SK-N-SH (cell line): Measurements from ENCODE around the gene NKD1. TPM values are rescaled to one million over a fixed set of nuclear protein-coding genes. Genes with fewer than 3 reads are reported as not detected.

Experiments
- CTCF ChIA-PET: fragments of 300-600, 350-600 bp; formaldehyde crosslinking; extraction: SDS; loops from one replicate; lab custom pipeline; 2021; lab: Yijun Ruan, JAX
- POLR2A ChIA-PET: fragments of 350-600 bp; sonication (Branson Sonifier 250); formaldehyde crosslinking; extraction: SDS; loops from one replicate; lab custom pipeline; 2020; ENCODE audit warnings: antibody characterized with exemption, inconsistent platforms; lab: Yijun Ruan, JAX
- DNase-seq: peaks from one replicate; pipeline ENCODE4 v3.0.0; 2012
- H2AFZ ChIP-seq: fragments of 200-600 bp; sonication (generic); 2 replicates; pipeline ENCODE4 v1.8.1; 2016; ENCODE audit warnings: antibody characterized with exemption, mild to moderate bottlenecking, low read depth
- H3F3A ChIP-seq: fragments of 200-600 bp; sonication (generic); replicated peaks from 2 replicates; pipeline ENCODE3; 2016; ENCODE audit warnings: antibody characterized with exemption, mild to moderate bottlenecking; ENCODE audit not compliant: insufficient read depth
- H3K27ac ChIP-seq, 2 experiments: fragments of 200-500 bp in 1 of 2; fragments of 200-600 bp in 1 of 2; sonication (Bioruptor generic) in 1 of 2; sonication (generic), shearing (Covaris generic) in 1 of 2; 2 replicates each; pipeline versions ENCODE4 v1.5.1 to v1.6.1; 2014 to 2016; ENCODE audit warnings: low read depth in 2 of 2, inconsistent platforms in 1 of 2, low read length in 1 of 2, mild to moderate bottlenecking in 1 of 2, mixed read lengths in 1 of 2
- H3K27me3 ChIP-seq: fragments of 200-600 bp; sonication (generic), shearing (Covaris generic); 2 replicates; pipeline ENCODE4 v1.6.1; 2016; ENCODE audit warnings: mixed run types; ENCODE audit not compliant: insufficient read depth
- H3K36me3 ChIP-seq, 2 experiments: fragments of 200-500 bp in 1 of 2; fragments of 200-600 bp in 1 of 2; sonication (Bioruptor generic) in 1 of 2; sonication (generic) in 1 of 2; replicated peaks in 1 of 2; 2 replicates each; pipeline versions ENCODE3 to v1.5.1; 2014 to 2016; ENCODE audit warnings: low read length in 1 of 2, mild to moderate bottlenecking in 1 of 2; ENCODE audit not compliant: insufficient read depth in 2 of 2, control insufficient read depth in 1 of 2
- H3K4me1 ChIP-seq, 2 experiments: fragments of 200-500 bp in 1 of 2; fragments of 200-600 bp in 1 of 2; sonication (Bioruptor generic) in 1 of 2; sonication (generic), shearing (Covaris generic) in 1 of 2; 2 replicates each; pipeline versions ENCODE4 v1.5.1 to v1.6.1; 2014 to 2016; ENCODE audit warnings: low read depth in 1 of 2, low read length in 1 of 2, mixed run types in 1 of 2; ENCODE audit not compliant: insufficient read depth in 2 of 2, control insufficient read depth in 1 of 2
- H3K4me2 ChIP-seq: fragments of 200-600 bp; sonication (generic), shearing (Covaris generic); 2 replicates; pipeline ENCODE4 v1.6.1; 2017; ENCODE audit warnings: mixed run types
- H3K4me3 ChIP-seq, 2 experiments: fragments of 200-500 bp in 1 of 2; fragments of 200-600 bp in 1 of 2; sonication (Bioruptor generic) in 1 of 2; sonication (generic), shearing (Covaris generic) in 1 of 2; 2 replicates each; pipeline versions ENCODE4 v1.5.1 to v1.8.1; 2014 to 2016; ENCODE audit warnings: low read depth in 2 of 2, inconsistent platforms in 1 of 2, low read length in 1 of 2, mild to moderate bottlenecking in 1 of 2, mixed read lengths in 1 of 2, moderate library complexity in 1 of 2
- H3K79me2 ChIP-seq: fragments of 200-600 bp; sonication (generic); 2 replicates; pipeline ENCODE4 v1.8.1; 2017; ENCODE audit warnings: mild to moderate bottlenecking; ENCODE audit not compliant: insufficient read depth
- H3K9ac ChIP-seq: fragments of 200-600 bp; sonication (generic); 2 replicates; pipeline ENCODE4 v1.6.1; 2017; ENCODE audit warnings: mixed run types
- H3K9me2 ChIP-seq: fragments of 200-600 bp; sonication (generic); 2 replicates; pipeline ENCODE4 v1.6.1; 2017; ENCODE audit warnings: mixed run types
- H3K9me3 ChIP-seq: fragments of 200-600 bp; sonication (generic); 2 replicates; pipeline ENCODE4 v1.6.1; 2017; ENCODE audit warnings: mixed run types, mild to moderate bottlenecking, moderate library complexity
- H4K20me1 ChIP-seq: fragments of 200-600 bp; sonication (generic); 2 replicates; pipeline ENCODE4 v1.6.1; 2017; ENCODE audit warnings: mild to moderate bottlenecking, mixed run types; ENCODE audit not compliant: insufficient read depth
- ELF1 ChIP-seq: IDR thresholded peaks from 2 replicates; pipeline ENCODE4 v1.4.0; 2012
- EP300 ChIP-seq, 2 experiments: IDR thresholded peaks; 2 replicates each; pipeline versions ENCODE4 v1.4.0 to v1.6.1; 2012; ENCODE audit warnings: borderline replicate concordance in 1 of 2, low read depth in 1 of 2, low read length in 1 of 2
- MXI1 ChIP-seq: IDR thresholded peaks from 2 replicates; pipeline ENCODE4 v1.6.1; 2012; ENCODE audit warnings: mild to moderate bottlenecking, low read depth, low read length, improper control_type of control experiment
- NFIC ChIP-seq: IDR thresholded peaks from 2 replicates; pipeline ENCODE4 v1.4.0; 2012; ENCODE audit warnings: borderline replicate concordance
- NRF1 ChIP-seq: IDR thresholded peaks from 2 replicates; pipeline ENCODE4 v1.6.1; 2012; ENCODE audit warnings: low read depth, mild to moderate bottlenecking, low read length
- RAD21 ChIP-seq: IDR thresholded peaks from 2 replicates; pipeline ENCODE4 v1.6.1; 2012; ENCODE audit warnings: mild to moderate bottlenecking, low read length
- RXRA ChIP-seq: IDR thresholded peaks from 2 replicates; pipeline ENCODE4 v1.4.0; 2012; ENCODE audit warnings: low read depth, mild to moderate bottlenecking, borderline replicate concordance
- SIN3A ChIP-seq: IDR thresholded peaks from 2 replicates; pipeline ENCODE4 v1.6.1; 2012; ENCODE audit warnings: low read depth, mild to moderate bottlenecking, low read length, moderate library complexity, borderline replicate concordance
- TAF1 ChIP-seq: IDR thresholded peaks from 2 replicates; pipeline ENCODE4 v1.6.1; 2012; ENCODE audit warnings: low read depth, mild to moderate bottlenecking, low read length, moderate library complexity, borderline replicate concordance
- WGBS: methylation state at CpG from one replicate; pipeline ENCODE4 v1.1.6; 2017; ENCODE audit warnings: low lambda C conversion rate; 5-methylcytosine and 5-hydroxymethylcytosine counted together
- polyA plus RNA-seq, 3 experiments: library from polyadenylated mRNA; depleted of rRNA; stranded (reverse); fragments of >200 nt; gene quantifications; 2 replicates each; pipeline ENCODE4 v1.2.3, GENCODE V29; 2012
- TF ChIP-seq, protein P1 (sequence below): IDR thresholded peaks from 2 replicates; pipeline ENCODE4 v1.6.1; 2012; ENCODE audit warnings: mild to moderate bottlenecking, low read depth, low read length, moderate library complexity
- TF ChIP-seq, protein P2 (sequence below): fragments of 150-350 bp; IDR thresholded peaks from 2 replicates; pipeline ENCODE4 v1.6.1; 2016; ENCODE audit warnings: mild to moderate bottlenecking, low read depth, low read length
- TF ChIP-seq, protein P3 (sequence below): IDR thresholded peaks from 2 replicates; pipeline ENCODE4 v1.4.0; 2012; ENCODE audit warnings: low read depth, borderline replicate concordance

Gene NKD1
- polyA plus RNA-seq, 1 of the 3 experiments (the other 2 are of a cell fraction), result 0.02 TPM

DNA sequence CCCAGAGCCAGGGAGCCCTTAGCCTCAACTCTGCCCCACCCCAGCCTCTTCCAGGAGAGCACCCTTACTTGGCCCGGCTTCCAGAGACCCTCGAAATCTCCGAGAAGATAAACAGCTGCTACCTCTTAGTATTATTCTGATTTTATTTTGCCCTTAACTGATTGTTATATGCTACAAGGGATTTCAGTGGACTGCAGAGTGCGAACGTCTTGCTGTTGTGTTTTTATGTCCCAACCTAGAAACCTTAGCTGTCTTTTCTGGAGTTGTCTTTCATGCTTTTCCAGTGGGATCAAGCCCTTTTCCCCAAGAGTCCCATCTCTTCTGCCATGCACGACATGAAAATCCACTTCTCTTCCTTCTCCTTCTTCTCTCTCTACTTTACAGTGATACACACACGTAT lies 85.9 kb downstream of the NKD1 start (continued):
- TF ChIP-seq NRF1, result no peak
- TF ChIP-seq, protein P1, sequence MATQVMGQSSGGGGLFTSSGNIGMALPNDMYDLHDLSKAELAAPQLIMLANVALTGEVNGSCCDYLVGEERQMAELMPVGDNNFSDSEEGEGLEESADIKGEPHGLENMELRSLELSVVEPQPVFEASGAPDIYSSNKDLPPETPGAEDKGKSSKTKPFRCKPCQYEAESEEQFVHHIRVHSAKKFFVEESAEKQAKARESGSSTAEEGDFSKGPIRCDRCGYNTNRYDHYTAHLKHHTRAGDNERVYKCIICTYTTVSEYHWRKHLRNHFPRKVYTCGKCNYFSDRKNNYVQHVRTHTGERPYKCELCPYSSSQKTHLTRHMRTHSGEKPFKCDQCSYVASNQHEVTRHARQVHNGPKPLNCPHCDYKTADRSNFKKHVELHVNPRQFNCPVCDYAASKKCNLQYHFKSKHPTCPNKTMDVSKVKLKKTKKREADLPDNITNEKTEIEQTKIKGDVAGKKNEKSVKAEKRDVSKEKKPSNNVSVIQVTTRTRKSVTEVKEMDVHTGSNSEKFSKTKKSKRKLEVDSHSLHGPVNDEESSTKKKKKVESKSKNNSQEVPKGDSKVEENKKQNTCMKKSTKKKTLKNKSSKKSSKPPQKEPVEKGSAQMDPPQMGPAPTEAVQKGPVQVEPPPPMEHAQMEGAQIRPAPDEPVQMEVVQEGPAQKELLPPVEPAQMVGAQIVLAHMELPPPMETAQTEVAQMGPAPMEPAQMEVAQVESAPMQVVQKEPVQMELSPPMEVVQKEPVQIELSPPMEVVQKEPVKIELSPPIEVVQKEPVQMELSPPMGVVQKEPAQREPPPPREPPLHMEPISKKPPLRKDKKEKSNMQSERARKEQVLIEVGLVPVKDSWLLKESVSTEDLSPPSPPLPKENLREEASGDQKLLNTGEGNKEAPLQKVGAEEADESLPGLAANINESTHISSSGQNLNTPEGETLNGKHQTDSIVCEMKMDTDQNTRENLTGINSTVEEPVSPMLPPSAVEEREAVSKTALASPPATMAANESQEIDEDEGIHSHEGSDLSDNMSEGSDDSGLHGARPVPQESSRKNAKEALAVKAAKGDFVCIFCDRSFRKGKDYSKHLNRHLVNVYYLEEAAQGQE, result no peak
- no peak for TF ChIP-seq RXRA
- TF ChIP-seq NFIC, result no peak

DNA sequence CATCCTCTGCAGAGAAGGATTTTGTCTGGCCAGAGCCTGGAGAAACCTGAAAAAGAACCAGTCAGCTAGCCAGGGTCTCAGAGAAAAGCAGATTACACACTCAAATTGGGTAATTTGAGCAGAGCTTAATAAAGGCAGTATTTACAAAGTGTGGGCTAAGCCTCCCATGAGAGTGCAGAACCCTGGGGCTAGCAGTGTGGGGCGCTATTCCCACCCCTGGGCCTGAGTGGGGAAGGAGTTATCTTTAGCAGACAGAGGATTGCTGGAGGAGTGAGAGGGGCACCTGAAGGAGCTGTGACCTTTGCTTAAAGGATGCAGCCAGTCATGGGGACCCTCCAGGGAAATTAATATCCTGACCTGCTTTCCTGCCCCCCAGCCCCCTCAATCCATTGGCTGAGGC lies 86.8 kb downstream of the NKD1 start:
- Histone ChIP-seq H3K79me2 (no peaks in the 10 kb centered on the region), H3K9me2 (no peaks in the 10 kb centered on the region), H3K27me3 (no peaks in the 10 kb centered on the region), H3K4me2 (no peak overlapping the region), H2AFZ (no peak overlapping the region), H3K27ac (no peak overlapping the region), H3F3A (no peaks in the 10 kb centered on the region), H4K20me1 (no peaks in the 10 kb centered on the region), H3K9me3 (no peaks in the 10 kb centered on the region), H3K36me3 (no peaks in the 10 kb centered on the region), H3K4me1 (no peaks in the 10 kb centered on the region), H3K9ac (no peak overlapping the region), H3K4me3 (no peak overlapping the region)
- no peak for TF ChIP-seq TAF1
- TF ChIP-seq EP300 (IDR thresholded peaks at IDR 0.05; ENCODE audit: borderline replicate concordance in 1 of 2, low read depth in 1 of 2, low read length in 1 of 2), result no peak
- TF ChIP-seq, protein P2, sequence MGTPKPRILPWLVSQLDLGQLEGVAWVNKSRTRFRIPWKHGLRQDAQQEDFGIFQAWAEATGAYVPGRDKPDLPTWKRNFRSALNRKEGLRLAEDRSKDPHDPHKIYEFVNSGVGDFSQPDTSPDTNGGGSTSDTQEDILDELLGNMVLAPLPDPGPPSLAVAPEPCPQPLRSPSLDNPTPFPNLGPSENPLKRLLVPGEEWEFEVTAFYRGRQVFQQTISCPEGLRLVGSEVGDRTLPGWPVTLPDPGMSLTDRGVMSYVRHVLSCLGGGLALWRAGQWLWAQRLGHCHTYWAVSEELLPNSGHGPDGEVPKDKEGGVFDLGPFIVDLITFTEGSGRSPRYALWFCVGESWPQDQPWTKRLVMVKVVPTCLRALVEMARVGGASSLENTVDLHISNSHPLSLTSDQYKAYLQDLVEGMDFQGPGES, result no peak
- no peak for TF ChIP-seq RAD21
- no peak for TF ChIP-seq MXI1
- TF ChIP-seq SIN3A, result no peak
- TF ChIP-seq ELF1, result no peak
- TF ChIP-seq, protein P3, sequence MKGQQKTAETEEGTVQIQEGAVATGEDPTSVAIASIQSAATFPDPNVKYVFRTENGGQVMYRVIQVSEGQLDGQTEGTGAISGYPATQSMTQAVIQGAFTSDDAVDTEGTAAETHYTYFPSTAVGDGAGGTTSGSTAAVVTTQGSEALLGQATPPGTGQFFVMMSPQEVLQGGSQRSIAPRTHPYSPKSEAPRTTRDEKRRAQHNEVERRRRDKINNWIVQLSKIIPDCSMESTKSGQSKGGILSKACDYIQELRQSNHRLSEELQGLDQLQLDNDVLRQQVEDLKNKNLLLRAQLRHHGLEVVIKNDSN, result no peak
- 25% methylated on average over 1 of the region's 1 CpG for WGBS
- no peak for DNase-seq
- CTCF ChIA-PET, result interaction anchor here (0.9 to 4.1 kb wide), 4 partner anchors 10 to 130 kb away, joined by 3 to 17 read pairs (median 3); no protein-coding TSS in a partner anchor
- POLR2A ChIA-PET, result no interaction called here
